ENCODE data around the gene SALL3. TPM values are rescaled to one million over a fixed set of nuclear protein-coding genes. Genes with fewer than 3 reads are reported as not detected.

The SALL3 gene
- total and polyA plus RNA-seq, 2 donors (not counting 3 experiments of a cell fraction or from before 2014, with no cell fraction given): not detected

DNA sequence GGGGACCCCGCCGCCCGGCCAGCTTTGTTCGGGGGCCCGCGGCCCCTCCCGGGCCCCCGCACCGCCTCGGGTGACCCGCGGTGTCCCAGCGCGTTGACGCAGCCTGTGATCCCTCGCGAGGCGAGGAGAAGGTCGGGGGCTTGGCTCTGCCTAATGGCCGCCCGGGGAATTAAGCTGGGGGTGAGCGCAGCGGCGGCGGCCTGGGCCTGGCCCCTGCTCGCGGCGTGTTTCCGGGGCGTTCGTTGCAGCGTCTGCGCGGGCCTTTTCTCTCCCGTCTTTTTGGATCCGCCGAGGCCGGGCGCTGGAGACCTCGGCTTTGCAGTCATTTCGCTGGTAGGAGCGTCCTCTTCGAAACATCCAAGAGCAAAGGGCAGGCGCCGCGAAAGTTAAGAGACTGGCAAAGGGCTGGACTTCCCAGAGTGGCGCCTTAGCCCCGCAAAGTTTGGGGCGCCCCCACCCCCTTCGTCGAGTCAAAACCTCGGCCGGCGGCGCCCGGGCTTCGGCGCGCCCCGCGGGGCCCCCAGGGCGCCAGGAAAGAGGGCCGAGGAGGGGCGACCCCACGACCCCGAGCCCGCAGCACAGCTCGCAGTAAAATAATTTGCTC, 1.3 kb downstream of the SALL3 start:
- Histone ChIP-seq H3K9me1 (replicated peaks; ENCODE audit: control insufficient read depth, extremely low read depth, insufficient read depth, low read length) (no peaks in the 10 kb centered on the region), H3K9me3 (replicated peaks; ENCODE audit: control insufficient read depth, insufficient read depth, low read length) (no peaks in the 10 kb centered on the region), H3K27me3 (ENCODE audit: control insufficient read depth in 2 of 2, insufficient read depth in 2 of 2, low read length in 2 of 2) (peaks cover 61 to 88% of the 10 kb centered on the region in 2 experiments), H3K4me3 (replicated peaks in 1 of 3; ENCODE audit: insufficient read depth in 1 of 3, low read depth in 1 of 3, low read length in 3 of 3) (no peak overlapping the region), H3K79me2 (ENCODE audit: control insufficient read depth, insufficient read depth, low read length) (no peaks in the 10 kb centered on the region), H3K9ac (replicated peaks; ENCODE audit: extremely low read depth, insufficient read depth, low read length) (no peak overlapping the region), H2AFZ (ENCODE audit: low read depth, low read length) (no peak overlapping the region), H3K36me3 (ENCODE audit: control insufficient read depth in 2 of 2, extremely low read depth in 1 of 2, insufficient read depth in 2 of 2, low read length in 2 of 2) (no peaks in the 10 kb centered on the region), H3K27ac (ENCODE audit: insufficient read depth, low read depth, low read length) (no peak overlapping the region), H4K20me1 (replicated peaks; ENCODE audit: control insufficient read depth, extremely low read depth, insufficient read depth, low read length) (no peaks in the 10 kb centered on the region), H3K4me2 (ENCODE audit: insufficient read depth, low read length) (no peak overlapping the region), H3K4me1 (ENCODE audit: control insufficient read depth, extremely low read depth, insufficient read depth, low read length) (no peaks in the 10 kb centered on the region)
- no TSS peak for BruUV-seq (replicated peaks)
- no peak for FAIRE-seq
- dilution Hi-C loops (cut with MboI; ENCODE audit: extremely low pct_ligation_motif_present, low sequenced_read_pairs): no loop called here
- POLR2A ChIA-PET: no interaction called here
- intact Hi-C loops (cut with micrococcal nuclease): loop anchor here (10.0 kb wide), 1 partner anchor 84 kb away; the partner anchor contains the start of gene ATP9B
- CTCF ChIA-PET: no interaction called here
- no peak for DNase-seq (ENCODE audit: low read depth, low spot score)
- TF ChIP-seq, protein P1, sequence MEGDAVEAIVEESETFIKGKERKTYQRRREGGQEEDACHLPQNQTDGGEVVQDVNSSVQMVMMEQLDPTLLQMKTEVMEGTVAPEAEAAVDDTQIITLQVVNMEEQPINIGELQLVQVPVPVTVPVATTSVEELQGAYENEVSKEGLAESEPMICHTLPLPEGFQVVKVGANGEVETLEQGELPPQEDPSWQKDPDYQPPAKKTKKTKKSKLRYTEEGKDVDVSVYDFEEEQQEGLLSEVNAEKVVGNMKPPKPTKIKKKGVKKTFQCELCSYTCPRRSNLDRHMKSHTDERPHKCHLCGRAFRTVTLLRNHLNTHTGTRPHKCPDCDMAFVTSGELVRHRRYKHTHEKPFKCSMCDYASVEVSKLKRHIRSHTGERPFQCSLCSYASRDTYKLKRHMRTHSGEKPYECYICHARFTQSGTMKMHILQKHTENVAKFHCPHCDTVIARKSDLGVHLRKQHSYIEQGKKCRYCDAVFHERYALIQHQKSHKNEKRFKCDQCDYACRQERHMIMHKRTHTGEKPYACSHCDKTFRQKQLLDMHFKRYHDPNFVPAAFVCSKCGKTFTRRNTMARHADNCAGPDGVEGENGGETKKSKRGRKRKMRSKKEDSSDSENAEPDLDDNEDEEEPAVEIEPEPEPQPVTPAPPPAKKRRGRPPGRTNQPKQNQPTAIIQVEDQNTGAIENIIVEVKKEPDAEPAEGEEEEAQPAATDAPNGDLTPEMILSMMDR (IDR thresholded peaks at IDR 0.05; ENCODE audit: extremely low read depth in 1 of 2, insufficient read depth in 1 of 2, low read depth in 1 of 2, low read length in 2 of 2): no peak
- peak; percentile 91 for TF ChIP-seq EZH2 (IDR thresholded peaks at IDR 0.05; ENCODE audit: borderline replicate concordance, low read depth, low read length, severe bottlenecking)

DNA sequence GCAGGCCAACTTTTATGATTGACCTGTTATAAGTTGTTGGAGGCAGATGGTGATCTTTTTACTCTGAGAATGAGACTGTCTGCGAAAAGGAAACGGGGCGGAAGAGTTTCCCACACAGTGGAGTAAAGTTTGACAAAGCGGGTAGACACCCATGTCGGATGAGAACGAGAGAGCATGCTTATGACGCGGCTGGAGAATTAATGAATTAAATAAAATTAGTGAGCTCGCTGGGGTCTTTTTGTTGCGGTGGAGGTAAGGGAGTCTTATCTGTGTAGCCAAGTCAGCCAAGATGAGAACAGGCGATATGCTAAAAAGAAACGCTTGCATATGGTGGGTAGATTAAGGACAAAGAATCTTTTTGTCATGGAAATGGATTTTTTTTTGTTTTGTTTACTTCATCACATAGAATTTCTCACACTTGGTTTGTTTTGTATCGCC, 1.8 kb downstream of the SALL3 start:
- DNase-seq (ENCODE audit: low read depth, low spot score) (no peak), FAIRE-seq (no peak)
- Histone ChIP-seq H4K20me1 (replicated peaks; ENCODE audit: control insufficient read depth, extremely low read depth, insufficient read depth, low read length) (no peaks in the 10 kb centered on the region), H3K4me3 (replicated peaks in 1 of 3; ENCODE audit: insufficient read depth in 1 of 3, low read depth in 1 of 3, low read length in 3 of 3) (no peak overlapping the region), H3K36me3 (ENCODE audit: control insufficient read depth in 2 of 2, extremely low read depth in 1 of 2, insufficient read depth in 2 of 2, low read length in 2 of 2) (no peaks in the 10 kb centered on the region), H3K27ac (ENCODE audit: insufficient read depth, low read depth, low read length) (no peak overlapping the region), H3K9ac (replicated peaks; ENCODE audit: extremely low read depth, insufficient read depth, low read length) (no peak overlapping the region), H3K4me1 (ENCODE audit: control insufficient read depth, extremely low read depth, insufficient read depth, low read length) (no peaks in the 10 kb centered on the region), H3K9me3 (replicated peaks; ENCODE audit: control insufficient read depth, insufficient read depth, low read length) (no peaks in the 10 kb centered on the region), H3K9me1 (replicated peaks; ENCODE audit: control insufficient read depth, extremely low read depth, insufficient read depth, low read length) (no peaks in the 10 kb centered on the region), H3K79me2 (ENCODE audit: control insufficient read depth, insufficient read depth, low read length) (no peaks in the 10 kb centered on the region), H3K4me2 (ENCODE audit: insufficient read depth, low read length) (no peak overlapping the region), H2AFZ (ENCODE audit: low read depth, low read length) (no peak overlapping the region), H3K27me3 (ENCODE audit: control insufficient read depth in 2 of 2, insufficient read depth in 2 of 2, low read length in 2 of 2) (peaks cover 60 to 88% of the 10 kb centered on the region in 2 experiments)
- dilution Hi-C loops (cut with MboI; ENCODE audit: extremely low pct_ligation_motif_present, low sequenced_read_pairs) (no loop called here), intact Hi-C loops (cut with micrococcal nuclease) (loop anchor here (10.0 kb wide), 1 partner anchor 83 kb away; the partner anchor contains the start of gene ATP9B)
- BruUV-seq (replicated peaks): no TSS peak
- POLR2A ChIA-PET: no interaction called here
- TF ChIP-seq JUN (IDR thresholded peaks at IDR 0.05; ENCODE audit: borderline replicate concordance, insufficient read depth, insufficient read length, low read depth) (no peak), MAX (IDR thresholded peaks at IDR 0.05; ENCODE audit: insufficient read depth, insufficient read length) (no peak), POLR2AphosphoS5 (IDR thresholded peaks at IDR 0.05; ENCODE audit: insufficient read depth, low read depth, low read length) (no peak)
- CTCF ChIA-PET: no interaction called here

Data from endothelial cell of umbilical vein (primary cell).